ENCODE measurements around the gene ATP5PB.

The ATP5PB gene

GRCh38 chr1:111511370-111511769, 62.1 kb downstream of the ATP5PB start:
- DNase-seq (ENCODE audit: extremely low spot score): no peak
- no peak for TF ChIP-seq ARNT (IDR thresholded peaks at IDR 0.05)
- TF ChIP-seq L3MBTL2 (conservative IDR thresholded peaks at IDR 0.05): no peak
- TF ChIP-seq SUZ12 (IDR thresholded peaks at IDR 0.05): no peak
- no peak for TF ChIP-seq PKNOX1 (IDR thresholded peaks at IDR 0.05)
- no peak for TF ChIP-seq FOXK2 (IDR thresholded peaks at IDR 0.05)
- TF ChIP-seq FOXA1 (IDR thresholded peaks at IDR 0.05): no peak
- no peak for TF ChIP-seq NFRKB (IDR thresholded peaks at IDR 0.05)
- TF ChIP-seq FOXM1 (IDR thresholded peaks at IDR 0.05; ENCODE audit: borderline replicate concordance): no peak
- TF ChIP-seq ZNF384 (IDR thresholded peaks at IDR 0.05): no peak
- TF ChIP-seq HDGF (IDR thresholded peaks at IDR 0.05; ENCODE audit: borderline replicate concordance): no peak
- TF ChIP-seq LEF1 (IDR thresholded peaks at IDR 0.05; ENCODE audit: borderline replicate concordance): no peak
- TF ChIP-seq ELF4 (IDR thresholded peaks at IDR 0.05): no peak
- no peak for TF ChIP-seq BHLHE40 (IDR thresholded peaks at IDR 0.05; ENCODE audit: borderline replicate concordance)
- POLR2A ChIA-PET: no interaction called here

More at GRCh38 chr1:111511370-111511769, 62.1 kb downstream of the ATP5PB start:
- CTCF ChIA-PET: interaction anchor here (0.6 to 1.5 kb wide), 3 partner anchors 147 to 236 kb away, joined by 3 to 4 read pairs (median 4); no protein-coding TSS in a partner anchor

Data from HEK293T (cell line).